HepG2 (cell line): ENCODE data around the gene C11orf68. TPM values are rescaled to one million over a fixed set of nuclear protein-coding genes. Genes with fewer than 3 reads are reported as not detected.

ENCODE experiments used
- CEBPG ChIP-seq: IDR thresholded peaks from 2 replicates; pipeline ENCODE4 v1.6.1; 2016
- FOXM1 ChIP-seq: sonication (generic); formaldehyde crosslinking; IDR thresholded peaks from 2 replicates; pipeline ENCODE4 v1.5.0; 2020; ENCODE audit warnings: missing genetic modification reagents
- KDM5B ChIP-seq: sonication (generic); formaldehyde crosslinking; IDR thresholded peaks from 2 replicates; pipeline ENCODE4 v1.4.0; 2020; ENCODE audit warnings: missing genetic modification reagents, mild to moderate bottlenecking, borderline replicate concordance
- SALL1 ChIP-seq: sonication (generic); formaldehyde crosslinking; IDR thresholded peaks from 2 replicates; pipeline ENCODE4 v1.8.0; 2022; ENCODE audit warnings: mild to moderate bottlenecking, missing genetic modification reagents
- TARDBP ChIP-seq: sonication (generic); formaldehyde crosslinking; IDR thresholded peaks from 2 replicates; pipeline ENCODE4 v1.8.0; 2022; ENCODE audit warnings: mild to moderate bottlenecking, missing genetic modification reagents
- WIZ ChIP-seq: sonication (generic); formaldehyde crosslinking; IDR thresholded peaks from 2 replicates; pipeline ENCODE4 v1.5.1; 2020; ENCODE audit warnings: mild to moderate bottlenecking, missing genetic modification reagents
- ZNF644 ChIP-seq: IDR thresholded peaks from 2 replicates; pipeline ENCODE4 v1.6.1; 2016; ENCODE audit warnings: low read depth
- ZNF747 ChIP-seq: sonication (generic); formaldehyde crosslinking; IDR thresholded peaks from 2 replicates; pipeline ENCODE4 v1.8.1; 2023; ENCODE audit warnings: missing genetic modification reagents, mild to moderate bottlenecking, borderline replicate concordance
- polyA plus RNA-seq, 8 experiments: library from polyadenylated mRNA; depleted of rRNA in 3 of 8; stranded (reverse) in 7 of 8; unstranded in 1 of 8; fragments of >200 nt; fragmentation: Illumina TruSeq in 4 of 8; extraction: Trizol in 4 of 8; gene quantifications; 2 replicates each; pipeline versions ENCODE4 v1.2.1 to v1.2.3, GENCODE V29; 2011 to 2016; ENCODE audit warnings: low read depth in 4 of 8, missing spikeins in 1 of 8, mixed read lengths in 1 of 8; ENCODE audit not compliant: insufficient read depth in 1 of 8
- total RNA-seq, 5 experiments: library from RNA; depleted of rRNA; stranded (reverse); fragments of >200 nt; fragmentation: Illumina TruSeq; extraction: Trizol; gene quantifications; 2 replicates each; pipeline ENCODE4 v1.2.3, GENCODE V29; 2016; ENCODE audit warnings: low read depth in 1 of 5
- TF ChIP-seq, protein P1 (sequence below): sonication (generic); formaldehyde crosslinking; IDR thresholded peaks from 2 replicates; pipeline ENCODE4 v1.5.1; 2020; ENCODE audit warnings: missing genetic modification reagents, mild to moderate bottlenecking, borderline replicate concordance
- TF ChIP-seq, protein P2 (sequence below): sonication (generic); formaldehyde crosslinking; IDR thresholded peaks from 2 replicates; pipeline ENCODE4 v1.4.0; 2020; ENCODE audit warnings: low read depth, missing genetic modification reagents
- TF ChIP-seq, protein P3 (sequence below): sonication (generic); formaldehyde crosslinking; IDR thresholded peaks from 2 replicates; pipeline ENCODE4 v1.8.0; 2022; ENCODE audit warnings: missing genetic modification reagents, mild to moderate bottlenecking, borderline replicate concordance
- TF ChIP-seq, protein P4 (sequence below): sonication (generic); formaldehyde crosslinking; IDR thresholded peaks from one replicate; pipeline ENCODE4 v1.5.1; 2020; ENCODE audit warnings: mild to moderate bottlenecking, missing genetic modification reagents; ENCODE audit errors: not compliant biosample characterization

The C11orf68 gene
- total and polyA plus RNA-seq, 2 of the 13 experiments (the other 11 are each of a cell fraction or from before 2014, with no cell fraction given): 8.4 to 28.3 TPM

DNA sequence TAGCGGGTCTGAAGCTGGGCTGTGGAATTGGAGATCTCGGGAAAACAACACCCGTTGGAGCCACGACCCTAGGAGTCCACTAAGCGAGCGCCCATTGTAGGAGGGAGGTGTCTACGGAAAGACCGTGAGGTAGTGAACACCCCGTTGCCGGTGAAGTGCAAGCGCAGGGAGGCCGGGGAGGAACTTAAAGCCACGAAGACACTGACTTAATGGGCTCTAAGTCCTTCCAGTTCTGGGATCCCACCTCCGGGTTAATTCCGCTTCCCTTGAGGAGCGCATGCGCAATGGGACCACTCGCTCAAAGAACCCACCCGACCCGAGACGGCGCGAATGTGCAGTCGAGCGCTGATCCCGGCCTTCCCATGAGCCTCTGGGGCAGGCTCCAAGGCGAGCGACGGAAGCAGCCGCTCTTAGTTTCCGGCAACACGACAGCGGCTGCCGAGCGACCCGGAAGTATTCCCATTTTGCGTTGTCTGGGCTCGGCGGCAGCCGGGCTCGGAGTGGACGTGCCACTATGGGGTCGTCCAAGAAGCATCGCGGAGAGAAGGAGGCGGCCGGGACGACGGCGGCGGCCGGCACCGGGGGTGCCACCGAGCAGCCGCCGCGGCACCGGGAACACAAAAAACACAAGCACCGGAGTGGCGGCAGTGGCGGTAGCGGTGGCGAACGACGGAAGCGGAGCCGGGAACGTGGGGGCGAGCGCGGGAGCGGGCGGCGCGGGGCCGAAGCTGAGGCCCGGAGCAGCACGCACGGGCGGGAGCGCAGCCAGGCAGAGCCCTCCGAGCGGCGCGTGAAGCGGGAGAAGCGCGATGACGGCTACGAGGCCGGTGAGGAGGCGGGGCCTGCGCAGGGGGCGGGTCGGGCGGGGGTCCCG, 42.6 kb upstream of the C11orf68 start, which contains the start of gene SART1 (continued):
- TF ChIP-seq, protein P1, sequence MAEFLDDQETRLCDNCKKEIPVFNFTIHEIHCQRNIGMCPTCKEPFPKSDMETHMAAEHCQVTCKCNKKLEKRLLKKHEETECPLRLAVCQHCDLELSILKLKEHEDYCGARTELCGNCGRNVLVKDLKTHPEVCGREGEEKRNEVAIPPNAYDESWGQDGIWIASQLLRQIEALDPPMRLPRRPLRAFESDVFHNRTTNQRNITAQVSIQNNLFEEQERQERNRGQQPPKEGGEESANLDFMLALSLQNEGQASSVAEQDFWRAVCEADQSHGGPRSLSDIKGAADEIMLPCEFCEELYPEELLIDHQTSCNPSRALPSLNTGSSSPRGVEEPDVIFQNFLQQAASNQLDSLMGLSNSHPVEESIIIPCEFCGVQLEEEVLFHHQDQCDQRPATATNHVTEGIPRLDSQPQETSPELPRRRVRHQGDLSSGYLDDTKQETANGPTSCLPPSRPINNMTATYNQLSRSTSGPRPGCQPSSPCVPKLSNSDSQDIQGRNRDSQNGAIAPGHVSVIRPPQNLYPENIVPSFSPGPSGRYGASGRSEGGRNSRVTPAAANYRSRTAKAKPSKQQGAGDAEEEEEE (CRISPR knock-in tag): no peak
- TF ChIP-seq FOXM1 (CRISPR knock-in tag) (no peak), CEBPG (CRISPR knock-in tag) (peak; percentile 30; the same call in 1 of the 2 replicates), WIZ (0 out of 2 replicates have a peak, but pooled peaks have one; percentile 56), KDM5B (CRISPR knock-in tag) (peak; percentile 78; the same call in 1 of the 2 replicates), TARDBP (CRISPR knock-in tag) (peak; percentile 48; the same call in 1 of the 2 replicates), SALL1 (CRISPR knock-in tag) (peak; percentile 84; the same call in 1 of the 2 replicates), ZNF644 (CRISPR knock-in tag) (no peak), ZNF747 (CRISPR knock-in tag) (peak; percentile 93)
- TF ChIP-seq, protein P2, sequence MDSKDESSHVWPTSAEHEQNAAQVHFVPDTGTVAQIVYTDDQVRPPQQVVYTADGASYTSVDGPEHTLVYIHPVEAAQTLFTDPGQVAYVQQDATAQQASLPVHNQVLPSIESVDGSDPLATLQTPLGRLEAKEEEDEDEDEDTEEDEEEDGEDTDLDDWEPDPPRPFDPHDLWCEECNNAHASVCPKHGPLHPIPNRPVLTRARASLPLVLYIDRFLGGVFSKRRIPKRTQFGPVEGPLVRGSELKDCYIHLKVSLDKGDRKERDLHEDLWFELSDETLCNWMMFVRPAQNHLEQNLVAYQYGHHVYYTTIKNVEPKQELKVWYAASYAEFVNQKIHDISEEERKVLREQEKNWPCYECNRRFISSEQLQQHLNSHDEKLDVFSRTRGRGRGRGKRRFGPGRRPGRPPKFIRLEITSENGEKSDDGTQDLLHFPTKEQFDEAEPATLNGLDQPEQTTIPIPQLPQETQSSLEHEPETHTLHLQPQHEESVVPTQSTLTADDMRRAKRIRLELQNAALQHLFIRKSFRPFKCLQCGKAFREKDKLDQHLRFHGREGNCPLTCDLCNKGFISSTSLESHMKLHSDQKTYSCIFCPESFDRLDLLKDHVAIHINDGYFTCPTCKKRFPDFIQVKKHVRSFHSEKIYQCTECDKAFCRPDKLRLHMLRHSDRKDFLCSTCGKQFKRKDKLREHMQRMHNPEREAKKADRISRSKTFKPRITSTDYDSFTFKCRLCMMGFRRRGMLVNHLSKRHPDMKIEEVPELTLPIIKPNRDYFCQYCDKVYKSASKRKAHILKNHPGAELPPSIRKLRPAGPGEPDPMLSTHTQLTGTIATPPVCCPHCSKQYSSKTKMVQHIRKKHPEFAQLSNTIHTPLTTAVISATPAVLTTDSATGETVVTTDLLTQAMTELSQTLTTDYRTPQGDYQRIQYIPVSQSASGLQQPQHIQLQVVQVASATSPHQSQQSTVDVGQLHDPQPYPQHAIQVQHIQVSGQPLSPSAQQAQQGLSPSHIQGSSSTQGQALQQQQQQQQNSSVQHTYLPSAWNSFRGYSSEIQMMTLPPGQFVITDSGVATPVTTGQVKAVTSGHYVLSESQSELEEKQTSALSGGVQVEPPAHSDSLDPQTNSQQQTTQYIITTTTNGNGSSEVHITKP: peak; percentile 63; the same call in 1 of the 2 replicates
- TF ChIP-seq, protein P3, sequence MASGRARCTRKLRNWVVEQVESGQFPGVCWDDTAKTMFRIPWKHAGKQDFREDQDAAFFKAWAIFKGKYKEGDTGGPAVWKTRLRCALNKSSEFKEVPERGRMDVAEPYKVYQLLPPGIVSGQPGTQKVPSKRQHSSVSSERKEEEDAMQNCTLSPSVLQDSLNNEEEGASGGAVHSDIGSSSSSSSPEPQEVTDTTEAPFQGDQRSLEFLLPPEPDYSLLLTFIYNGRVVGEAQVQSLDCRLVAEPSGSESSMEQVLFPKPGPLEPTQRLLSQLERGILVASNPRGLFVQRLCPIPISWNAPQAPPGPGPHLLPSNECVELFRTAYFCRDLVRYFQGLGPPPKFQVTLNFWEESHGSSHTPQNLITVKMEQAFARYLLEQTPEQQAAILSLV: 0 out of 2 replicates have a peak, but pooled peaks have one; percentile 57
- TF ChIP-seq, protein P4, sequence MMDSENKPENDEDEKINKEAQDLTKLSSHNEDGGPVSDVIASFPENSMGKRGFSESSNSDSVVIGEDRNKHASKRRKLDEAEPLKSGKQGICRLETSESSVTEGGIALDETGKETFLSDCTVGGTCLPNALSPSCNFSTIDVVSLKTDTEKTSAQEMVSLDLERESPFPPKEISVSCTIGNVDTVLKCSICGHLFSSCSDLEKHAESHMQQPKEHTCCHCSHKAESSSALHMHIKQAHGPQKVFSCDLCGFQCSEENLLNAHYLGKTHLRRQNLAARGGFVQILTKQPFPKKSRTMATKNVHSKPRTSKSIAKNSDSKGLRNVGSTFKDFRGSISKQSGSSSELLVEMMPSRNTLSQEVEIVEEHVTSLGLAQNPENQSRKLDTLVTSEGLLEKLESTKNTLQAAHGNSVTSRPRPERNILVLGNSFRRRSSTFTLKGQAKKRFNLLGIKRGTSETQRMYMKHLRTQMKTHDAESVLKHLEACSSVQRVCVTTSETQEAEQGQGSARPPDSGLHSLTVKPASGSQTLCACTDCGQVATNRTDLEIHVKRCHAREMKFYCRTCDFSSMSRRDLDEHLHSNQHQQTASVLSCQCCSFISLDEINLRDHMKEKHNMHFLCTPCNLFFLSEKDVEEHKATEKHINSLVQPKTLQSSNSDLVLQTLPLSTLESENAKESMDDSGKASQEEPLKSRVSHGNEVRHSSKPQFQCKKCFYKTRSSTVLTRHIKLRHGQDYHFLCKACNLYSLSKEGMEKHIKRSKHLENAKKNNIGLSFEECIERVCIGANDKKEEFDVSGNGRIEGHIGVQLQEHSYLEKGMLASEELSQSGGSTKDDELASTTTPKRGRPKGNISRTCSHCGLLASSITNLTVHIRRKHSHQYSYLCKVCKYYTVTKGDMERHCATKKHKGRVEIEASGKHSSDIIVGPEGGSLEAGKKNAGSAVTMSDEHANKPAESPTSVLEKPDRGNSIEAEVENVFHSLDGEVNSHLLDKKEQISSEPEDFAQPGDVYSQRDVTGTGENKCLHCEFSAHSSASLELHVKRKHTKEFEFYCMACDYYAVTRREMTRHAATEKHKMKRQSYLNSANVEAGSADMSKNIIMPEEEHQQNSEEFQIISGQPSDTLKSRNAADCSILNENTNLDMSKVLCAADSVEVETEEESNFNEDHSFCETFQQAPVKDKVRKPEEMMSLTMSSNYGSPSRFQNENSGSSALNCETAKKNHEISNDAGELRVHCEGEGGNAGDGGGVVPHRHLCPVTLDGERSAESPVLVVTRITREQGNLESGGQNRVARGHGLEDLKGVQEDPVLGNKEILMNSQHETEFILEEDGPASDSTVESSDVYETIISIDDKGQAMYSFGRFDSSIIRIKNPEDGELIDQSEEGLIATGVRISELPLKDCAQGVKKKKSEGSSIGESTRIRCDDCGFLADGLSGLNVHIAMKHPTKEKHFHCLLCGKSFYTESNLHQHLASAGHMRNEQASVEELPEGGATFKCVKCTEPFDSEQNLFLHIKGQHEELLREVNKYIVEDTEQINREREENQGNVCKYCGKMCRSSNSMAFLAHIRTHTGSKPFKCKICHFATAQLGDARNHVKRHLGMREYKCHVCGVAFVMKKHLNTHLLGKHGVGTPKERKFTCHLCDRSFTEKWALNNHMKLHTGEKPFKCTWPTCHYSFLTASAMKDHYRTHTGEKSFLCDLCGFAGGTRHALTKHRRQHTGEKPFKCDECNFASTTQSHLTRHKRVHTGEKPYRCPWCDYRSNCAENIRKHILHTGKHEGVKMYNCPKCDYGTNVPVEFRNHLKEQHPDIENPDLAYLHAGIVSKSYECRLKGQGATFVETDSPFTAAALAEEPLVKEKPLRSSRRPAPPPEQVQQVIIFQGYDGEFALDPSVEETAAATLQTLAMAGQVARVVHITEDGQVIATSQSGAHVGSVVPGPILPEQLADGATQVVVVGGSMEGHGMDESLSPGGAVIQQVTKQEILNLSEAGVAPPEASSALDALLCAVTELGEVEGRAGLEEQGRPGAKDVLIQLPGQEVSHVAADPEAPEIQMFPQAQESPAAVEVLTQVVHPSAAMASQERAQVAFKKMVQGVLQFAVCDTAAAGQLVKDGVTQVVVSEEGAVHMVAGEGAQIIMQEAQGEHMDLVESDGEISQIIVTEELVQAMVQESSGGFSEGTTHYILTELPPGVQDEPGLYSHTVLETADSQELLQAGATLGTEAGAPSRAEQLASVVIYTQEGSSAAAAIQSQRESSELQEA (CRISPR knock-in tag): peak; percentile 39
